Right lobe of liver (tissue), 4 donors: Measurements from ENCODE around the gene NGF.

Experiments
- POLR2A ChIP-seq: fragments of 450-650 bp; IDR thresholded peaks from one replicate; pipeline ENCODE4 v1.6.1; 2017; ENCODE audit warnings: antibody characterized with exemption, mild to moderate bottlenecking
- TF ChIP-seq, protein P1 (sequence below), 4 donors: fragments of 200-600 bp in 3 of 4; fragments of 450-650 bp in 1 of 4; IDR thresholded peaks; one replicate each; pipeline versions ENCODE4 v1.5.1 to v1.8.0; 2016 to 2022; ENCODE audit warnings: antibody characterized with exemption in 4 of 4, mild to moderate bottlenecking in 2 of 4
- donor health status: DM: no; HTN: no; CAD: no.
- donor health status: DM: no; HTN: no; CAD: no.
- donor health status: DM: no; HTN: yes; CAD: no.

DNA sequence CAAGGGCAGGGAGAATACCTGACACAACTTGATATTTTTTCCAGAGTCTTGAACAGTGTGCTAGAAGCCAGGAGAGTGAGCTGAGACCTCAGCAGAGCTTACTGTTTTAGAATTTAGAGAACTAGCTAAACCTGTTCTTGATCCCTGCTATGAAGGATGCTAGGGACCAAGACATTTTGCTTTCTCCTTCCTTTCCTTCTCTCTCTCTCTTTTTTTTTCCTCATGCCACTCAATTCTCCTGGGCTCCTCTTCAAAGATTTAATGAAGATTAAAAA, 99.0 kb downstream of the NGF start:
- TF ChIP-seq, protein P1, sequence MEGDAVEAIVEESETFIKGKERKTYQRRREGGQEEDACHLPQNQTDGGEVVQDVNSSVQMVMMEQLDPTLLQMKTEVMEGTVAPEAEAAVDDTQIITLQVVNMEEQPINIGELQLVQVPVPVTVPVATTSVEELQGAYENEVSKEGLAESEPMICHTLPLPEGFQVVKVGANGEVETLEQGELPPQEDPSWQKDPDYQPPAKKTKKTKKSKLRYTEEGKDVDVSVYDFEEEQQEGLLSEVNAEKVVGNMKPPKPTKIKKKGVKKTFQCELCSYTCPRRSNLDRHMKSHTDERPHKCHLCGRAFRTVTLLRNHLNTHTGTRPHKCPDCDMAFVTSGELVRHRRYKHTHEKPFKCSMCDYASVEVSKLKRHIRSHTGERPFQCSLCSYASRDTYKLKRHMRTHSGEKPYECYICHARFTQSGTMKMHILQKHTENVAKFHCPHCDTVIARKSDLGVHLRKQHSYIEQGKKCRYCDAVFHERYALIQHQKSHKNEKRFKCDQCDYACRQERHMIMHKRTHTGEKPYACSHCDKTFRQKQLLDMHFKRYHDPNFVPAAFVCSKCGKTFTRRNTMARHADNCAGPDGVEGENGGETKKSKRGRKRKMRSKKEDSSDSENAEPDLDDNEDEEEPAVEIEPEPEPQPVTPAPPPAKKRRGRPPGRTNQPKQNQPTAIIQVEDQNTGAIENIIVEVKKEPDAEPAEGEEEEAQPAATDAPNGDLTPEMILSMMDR (IDR thresholded peaks at IDR 0.05), result no peak
- no peak for TF ChIP-seq POLR2A
